ENCODE results near the gene LTA4H. TPM values are rescaled to one million over a fixed set of nuclear protein-coding genes. Genes with fewer than 3 reads are reported as not detected.

The LTA4H gene
- total and polyA plus RNA-seq, 4 donors: 145 to 262 (median 172) TPM

DNA sequence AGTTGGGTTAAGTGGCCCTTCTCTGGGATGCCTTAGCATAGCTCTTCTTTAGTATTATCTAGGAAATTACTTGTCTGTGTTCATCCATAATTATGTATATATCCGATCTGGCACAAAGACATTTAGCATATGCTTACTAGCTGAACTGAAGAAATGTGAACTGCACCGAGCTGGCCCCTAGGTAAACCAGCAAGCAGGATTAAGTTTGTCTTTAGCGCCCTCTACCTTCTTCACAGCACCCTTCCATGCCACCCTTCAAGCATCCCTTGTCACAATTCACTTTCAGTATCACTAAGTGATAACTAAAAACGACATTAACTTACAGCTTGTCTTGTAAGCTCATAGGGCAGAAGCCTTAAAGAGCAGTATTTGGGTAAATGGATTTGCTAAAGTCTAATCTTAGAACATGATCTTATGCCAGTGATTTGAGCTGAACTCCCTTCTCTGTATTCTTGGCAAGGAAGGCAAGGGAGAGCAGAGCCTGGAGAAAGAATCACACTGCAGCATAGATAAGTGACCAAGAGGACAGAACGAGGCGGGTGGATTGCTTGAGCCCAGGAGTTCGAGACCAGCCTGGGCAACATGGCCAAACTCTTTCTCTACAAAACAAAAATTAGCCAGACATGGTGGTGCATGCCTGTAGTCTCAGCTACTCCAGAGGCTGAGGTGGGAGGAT is 36.6 kb downstream of the LTA4H start:
- Histone ChIP-seq H3K4me3 (no peak overlapping the region), H3K9me3 (ENCODE audit: control insufficient read depth in 4 of 4, insufficient read depth in 3 of 4, low read length in 3 of 4) (no peaks in the 10 kb centered on the region), H3K36me3 (ENCODE audit: control insufficient read depth in 4 of 4, insufficient read depth in 4 of 4, low read length in 4 of 4) (peaks cover 4 to 10% (median 7%) of the 10 kb centered on the region in 4 donors), H3K9ac (ENCODE audit: insufficient read depth in 1 of 2, low read length in 2 of 2) (no peak overlapping the region), H3K4me1 (ENCODE audit: control insufficient read depth in 5 of 5, insufficient read depth in 5 of 5, low read length in 5 of 5) (peaks cover 0 to 5% (median 0%) of the 10 kb centered on the region in 5 donors), H3K27me3 (ENCODE audit: control insufficient read depth in 3 of 3, insufficient read depth in 3 of 3, low read length in 2 of 3) (no peaks in the 10 kb centered on the region), H3K27ac (ENCODE audit: low read depth in 1 of 2, low read length in 1 of 2) (no peak overlapping the region)
- peak; percentile 83 for ATAC-seq (ENCODE audit: insufficient read depth, low FRiP score)
- 31 to 37% methylated on average over 7 of the region's 7 CpGs for WGBS, 2 donors
- DNase-seq: peak; percentile 49 to 81 (median 69)
- TF ChIP-seq, protein P1, sequence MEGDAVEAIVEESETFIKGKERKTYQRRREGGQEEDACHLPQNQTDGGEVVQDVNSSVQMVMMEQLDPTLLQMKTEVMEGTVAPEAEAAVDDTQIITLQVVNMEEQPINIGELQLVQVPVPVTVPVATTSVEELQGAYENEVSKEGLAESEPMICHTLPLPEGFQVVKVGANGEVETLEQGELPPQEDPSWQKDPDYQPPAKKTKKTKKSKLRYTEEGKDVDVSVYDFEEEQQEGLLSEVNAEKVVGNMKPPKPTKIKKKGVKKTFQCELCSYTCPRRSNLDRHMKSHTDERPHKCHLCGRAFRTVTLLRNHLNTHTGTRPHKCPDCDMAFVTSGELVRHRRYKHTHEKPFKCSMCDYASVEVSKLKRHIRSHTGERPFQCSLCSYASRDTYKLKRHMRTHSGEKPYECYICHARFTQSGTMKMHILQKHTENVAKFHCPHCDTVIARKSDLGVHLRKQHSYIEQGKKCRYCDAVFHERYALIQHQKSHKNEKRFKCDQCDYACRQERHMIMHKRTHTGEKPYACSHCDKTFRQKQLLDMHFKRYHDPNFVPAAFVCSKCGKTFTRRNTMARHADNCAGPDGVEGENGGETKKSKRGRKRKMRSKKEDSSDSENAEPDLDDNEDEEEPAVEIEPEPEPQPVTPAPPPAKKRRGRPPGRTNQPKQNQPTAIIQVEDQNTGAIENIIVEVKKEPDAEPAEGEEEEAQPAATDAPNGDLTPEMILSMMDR (IDR thresholded peaks at IDR 0.05; ENCODE audit: control extremely low read depth, extremely low read depth): peak; percentile 48

DNA sequence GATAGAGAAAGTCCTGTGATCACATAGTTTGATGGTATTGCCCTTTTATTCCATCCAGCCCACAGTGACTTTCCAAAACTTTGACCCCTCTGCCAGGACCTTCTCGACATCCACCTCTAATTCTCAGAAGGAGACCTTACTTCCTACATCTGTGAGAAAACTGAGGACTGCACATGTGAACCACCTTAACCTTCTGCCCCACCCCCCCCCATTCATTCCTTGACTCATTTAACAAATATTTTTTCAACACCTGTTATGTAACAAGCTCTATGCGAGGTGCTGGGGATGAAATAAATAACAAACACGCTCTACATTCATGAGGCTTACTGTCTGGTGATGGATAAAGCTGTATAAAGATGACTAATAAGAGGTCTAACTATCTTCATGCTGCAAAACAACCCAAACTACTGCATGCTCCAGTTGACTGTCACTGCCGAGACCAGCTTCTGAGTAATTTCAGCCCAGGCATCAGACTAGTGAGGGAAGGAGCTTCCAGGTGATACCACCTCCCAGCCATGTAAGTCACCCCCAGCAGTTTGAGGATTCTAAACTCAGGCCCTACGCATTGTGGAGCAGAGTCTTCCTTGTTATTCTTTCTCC is 37.4 kb downstream of the LTA4H start:
- ATAC-seq (ENCODE audit: insufficient read depth, low FRiP score) (no peak), DNase-seq (no peak)
- Histone ChIP-seq H3K27ac (ENCODE audit: low read depth in 1 of 2, low read length in 1 of 2) (no peak overlapping the region), H3K9me3 (ENCODE audit: control insufficient read depth in 4 of 4, insufficient read depth in 3 of 4, low read length in 3 of 4) (no peaks in the 10 kb centered on the region), H3K4me3 (no peak overlapping the region), H3K36me3 (ENCODE audit: control insufficient read depth in 4 of 4, insufficient read depth in 4 of 4, low read length in 4 of 4) (peaks cover 2 to 9% (median 5%) of the 10 kb centered on the region in 4 donors), H3K4me1 (ENCODE audit: control insufficient read depth in 5 of 5, insufficient read depth in 5 of 5, low read length in 5 of 5) (peaks cover 0 to 5% (median 0%) of the 10 kb centered on the region in 5 donors), H3K27me3 (ENCODE audit: control insufficient read depth in 3 of 3, insufficient read depth in 3 of 3, low read length in 2 of 3) (no peaks in the 10 kb centered on the region), H3K9ac (ENCODE audit: insufficient read depth in 1 of 2, low read length in 2 of 2) (no peak overlapping the region)
- TF ChIP-seq, protein P1 (IDR thresholded peaks at IDR 0.05; ENCODE audit: control extremely low read depth, extremely low read depth): no peak
- WGBS, 2 donors: 69 to 72% methylated on average over 5 of the region's 5 CpGs

DNA sequence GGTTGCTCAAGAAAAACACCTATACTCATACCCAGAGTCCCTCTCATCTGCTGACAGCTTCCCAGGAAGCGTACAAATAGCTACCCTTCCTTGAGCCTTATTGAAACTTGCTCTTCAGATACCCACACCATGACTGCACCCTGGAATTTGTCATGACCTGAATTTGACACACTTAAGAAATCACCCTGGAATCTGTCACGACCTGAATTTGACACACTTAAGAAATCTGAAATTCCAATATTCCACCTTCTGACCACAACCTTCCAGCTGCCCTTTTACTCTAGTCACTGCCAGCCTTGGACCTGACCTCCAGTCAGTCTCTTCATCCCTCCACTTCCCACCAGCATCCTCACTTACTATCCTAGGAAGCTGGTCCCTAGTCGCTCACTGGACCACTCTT is 38.1 kb downstream of the LTA4H start:
- H3K27ac ChIP-seq (ENCODE audit: low read depth in 1 of 2, low read length in 1 of 2): no peak overlapping the region
- TF ChIP-seq, protein P1 (IDR thresholded peaks at IDR 0.05; ENCODE audit: control extremely low read depth, extremely low read depth): no peak
- DNase-seq (no peak), ATAC-seq (ENCODE audit: insufficient read depth, low FRiP score) (no peak)
- H3K9me3 ChIP-seq (ENCODE audit: control insufficient read depth in 4 of 4, insufficient read depth in 3 of 4, low read length in 3 of 4): no peaks in the 10 kb centered on the region
- H3K27me3 ChIP-seq (ENCODE audit: control insufficient read depth in 3 of 3, insufficient read depth in 3 of 3, low read length in 2 of 3): no peaks in the 10 kb centered on the region
- no peak overlapping the region for H3K9ac ChIP-seq (ENCODE audit: insufficient read depth in 1 of 2, low read length in 2 of 2)
- H3K36me3 ChIP-seq (ENCODE audit: control insufficient read depth in 4 of 4, insufficient read depth in 4 of 4, low read length in 4 of 4): peaks cover 2 to 7% (median 4%) of the 10 kb centered on the region in 4 donors
- no peak overlapping the region for H3K4me3 ChIP-seq
- WGBS, 2 donors: 80 to 86% methylated on average over 3 of the region's 3 CpGs
- peaks cover 0 to 5% (median 0%) of the 10 kb centered on the region in 5 donors for H3K4me1 ChIP-seq (ENCODE audit: control insufficient read depth in 5 of 5, insufficient read depth in 5 of 5, low read length in 5 of 5)

Data from lung (tissue), 12 donors.